ENCODE results near the gene TCF7L1. TPM values are rescaled to one million over a fixed set of nuclear protein-coding genes. Genes with fewer than 3 reads are reported as not detected.
"Not testable (repeated sequence)": the region's sequence is repeated elsewhere in the genome, so short reads cannot be mapped to it uniquely, and the experiment has no call there.

The TCF7L1 gene
- total RNA-seq, 1 donor from 2014 or later: 30.8 TPM

DNA sequence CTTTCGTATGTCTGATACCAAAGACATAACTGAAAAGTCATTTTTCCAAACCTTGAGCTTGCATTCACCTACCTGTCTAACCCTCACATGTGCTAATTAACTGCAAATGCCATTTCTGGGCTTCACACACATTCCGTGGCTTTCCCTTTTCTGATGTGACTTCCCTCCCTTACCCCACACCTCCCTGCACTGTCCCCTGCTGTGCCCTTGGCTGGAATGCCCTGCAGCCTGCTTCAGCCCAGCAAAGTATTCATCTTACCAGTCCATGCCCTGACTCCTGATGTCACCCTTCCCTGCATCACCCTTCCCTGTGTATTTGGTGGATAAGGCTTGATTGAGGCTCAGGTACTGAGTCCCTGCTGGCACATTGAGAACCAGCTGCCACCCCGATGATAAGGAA is 209.0 kb downstream of the TCF7L1 start:
- H3K79me2 ChIP-seq (ENCODE audit: insufficient read depth, low read length): no peaks in the 10 kb centered on the region
- TF ChIP-seq, protein P1, sequence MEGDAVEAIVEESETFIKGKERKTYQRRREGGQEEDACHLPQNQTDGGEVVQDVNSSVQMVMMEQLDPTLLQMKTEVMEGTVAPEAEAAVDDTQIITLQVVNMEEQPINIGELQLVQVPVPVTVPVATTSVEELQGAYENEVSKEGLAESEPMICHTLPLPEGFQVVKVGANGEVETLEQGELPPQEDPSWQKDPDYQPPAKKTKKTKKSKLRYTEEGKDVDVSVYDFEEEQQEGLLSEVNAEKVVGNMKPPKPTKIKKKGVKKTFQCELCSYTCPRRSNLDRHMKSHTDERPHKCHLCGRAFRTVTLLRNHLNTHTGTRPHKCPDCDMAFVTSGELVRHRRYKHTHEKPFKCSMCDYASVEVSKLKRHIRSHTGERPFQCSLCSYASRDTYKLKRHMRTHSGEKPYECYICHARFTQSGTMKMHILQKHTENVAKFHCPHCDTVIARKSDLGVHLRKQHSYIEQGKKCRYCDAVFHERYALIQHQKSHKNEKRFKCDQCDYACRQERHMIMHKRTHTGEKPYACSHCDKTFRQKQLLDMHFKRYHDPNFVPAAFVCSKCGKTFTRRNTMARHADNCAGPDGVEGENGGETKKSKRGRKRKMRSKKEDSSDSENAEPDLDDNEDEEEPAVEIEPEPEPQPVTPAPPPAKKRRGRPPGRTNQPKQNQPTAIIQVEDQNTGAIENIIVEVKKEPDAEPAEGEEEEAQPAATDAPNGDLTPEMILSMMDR (IDR thresholded peaks at IDR 0.05; ENCODE audit: insufficient read depth, low read depth, low read length): no peak
- no peak for TF ChIP-seq EZH2 (IDR thresholded peaks at IDR 0.05; ENCODE audit: insufficient read depth, low read length)
- H3K9me3 ChIP-seq (ENCODE audit: insufficient read depth, low read depth, low read length): no peaks in the 10 kb centered on the region
- no peak overlapping the region for H2AFZ ChIP-seq (ENCODE audit: low read depth, low read length)
- H3K4me2 ChIP-seq (ENCODE audit: low read length): no peak overlapping the region
- H3K27me3 ChIP-seq (ENCODE audit: insufficient read depth, low read length): peaks cover 4% of the 10 kb centered on the region
- H3K4me3 Mint-ChIP-seq (ENCODE audit: unreplicated experiment): no peak overlapping the region
- H3K36me3 Mint-ChIP-seq (ENCODE audit: low read depth, unreplicated experiment): peaks cover 17% of the 10 kb centered on the region
- H3K27ac Mint-ChIP-seq (ENCODE audit: unreplicated experiment): no peak overlapping the region
- H3K4me3 ChIP-seq (ENCODE audit: insufficient read depth, low read depth, low read length): no peak overlapping the region
- DNase-seq (ENCODE audit: low read depth): no peak
- FAIRE-seq: no peak
- no peaks in the 10 kb centered on the region for H3K9me3 Mint-ChIP-seq (ENCODE audit: unreplicated experiment)
- H3K27ac ChIP-seq (ENCODE audit: low read depth, low read length): no peak overlapping the region
- H3K4me1 Mint-ChIP-seq (ENCODE audit: low read depth, unreplicated experiment): peaks cover 5% of the 10 kb centered on the region
- no peaks in the 10 kb centered on the region for H3K27me3 Mint-ChIP-seq (ENCODE audit: low read depth, unreplicated experiment)
- H4K20me1 ChIP-seq (ENCODE audit: insufficient read depth, low read length): no peaks in the 10 kb centered on the region
- H3K9ac ChIP-seq (ENCODE audit: low read length): no peak overlapping the region
- H3K36me3 ChIP-seq (ENCODE audit: insufficient read depth, low read length): peaks cover 7% of the 10 kb centered on the region
- peaks cover 3% of the 10 kb centered on the region for H3K4me1 ChIP-seq (ENCODE audit: insufficient read depth, low read length)

DNA sequence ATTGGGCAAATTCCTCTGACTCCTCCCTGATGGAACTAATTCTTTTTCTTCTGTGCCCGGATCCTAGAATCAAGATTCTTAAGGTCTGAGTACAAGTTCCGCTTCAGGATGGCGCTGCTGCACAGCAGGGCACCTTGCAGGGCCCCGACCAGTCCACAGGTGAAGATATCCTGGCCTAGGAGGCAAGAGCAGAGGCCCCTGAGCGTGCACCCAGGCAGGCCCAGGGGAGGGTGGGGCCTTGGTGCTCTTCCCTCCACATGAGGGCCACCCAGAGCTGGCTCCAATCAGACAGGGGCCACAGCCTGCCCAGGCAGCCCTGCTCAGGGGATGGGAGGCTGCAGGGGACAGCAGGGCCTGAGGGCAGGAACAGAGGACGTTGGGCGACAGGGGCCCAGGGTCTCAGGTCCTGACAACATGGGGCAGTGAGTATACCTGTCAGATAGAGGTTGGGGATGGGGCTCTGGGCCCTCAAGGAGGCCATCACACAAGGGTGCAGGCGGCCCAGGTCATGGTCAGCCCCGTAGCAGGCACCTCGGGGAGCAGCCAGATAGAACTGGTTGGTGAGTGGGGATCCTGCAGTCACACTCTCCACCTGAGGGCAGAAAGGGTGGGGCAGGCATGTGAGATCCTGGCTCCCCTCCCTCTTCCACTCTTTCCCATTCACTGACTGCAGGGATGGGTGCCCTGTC is 210.2 kb downstream of the TCF7L1 start:
- not testable (repeated sequence) for H4K20me1 ChIP-seq (ENCODE audit: insufficient read depth, low read length); FAIRE-seq; H3K4me3 Mint-ChIP-seq (ENCODE audit: unreplicated experiment); H3K27me3 Mint-ChIP-seq (ENCODE audit: low read depth, unreplicated experiment); H3K4me1 Mint-ChIP-seq (ENCODE audit: low read depth, unreplicated experiment); H3K9me3 ChIP-seq (ENCODE audit: insufficient read depth, low read depth, low read length); H3K9ac ChIP-seq (ENCODE audit: low read length); H3K27me3 ChIP-seq (ENCODE audit: insufficient read depth, low read length); H3K36me3 ChIP-seq (ENCODE audit: insufficient read depth, low read length); H3K27ac Mint-ChIP-seq (ENCODE audit: unreplicated experiment); DNase-seq (ENCODE audit: low read depth); H3K4me2 ChIP-seq (ENCODE audit: low read length); H2AFZ ChIP-seq (ENCODE audit: low read depth, low read length); H3K4me1 ChIP-seq (ENCODE audit: insufficient read depth, low read length); H3K4me3 ChIP-seq (ENCODE audit: insufficient read depth, low read depth, low read length); H3K9me3 Mint-ChIP-seq (ENCODE audit: unreplicated experiment); H3K27ac ChIP-seq (ENCODE audit: low read depth, low read length); H3K79me2 ChIP-seq (ENCODE audit: insufficient read depth, low read length)
- H3K36me3 Mint-ChIP-seq (ENCODE audit: low read depth, unreplicated experiment): peaks cover 21% of the 10 kb centered on the region

DNA sequence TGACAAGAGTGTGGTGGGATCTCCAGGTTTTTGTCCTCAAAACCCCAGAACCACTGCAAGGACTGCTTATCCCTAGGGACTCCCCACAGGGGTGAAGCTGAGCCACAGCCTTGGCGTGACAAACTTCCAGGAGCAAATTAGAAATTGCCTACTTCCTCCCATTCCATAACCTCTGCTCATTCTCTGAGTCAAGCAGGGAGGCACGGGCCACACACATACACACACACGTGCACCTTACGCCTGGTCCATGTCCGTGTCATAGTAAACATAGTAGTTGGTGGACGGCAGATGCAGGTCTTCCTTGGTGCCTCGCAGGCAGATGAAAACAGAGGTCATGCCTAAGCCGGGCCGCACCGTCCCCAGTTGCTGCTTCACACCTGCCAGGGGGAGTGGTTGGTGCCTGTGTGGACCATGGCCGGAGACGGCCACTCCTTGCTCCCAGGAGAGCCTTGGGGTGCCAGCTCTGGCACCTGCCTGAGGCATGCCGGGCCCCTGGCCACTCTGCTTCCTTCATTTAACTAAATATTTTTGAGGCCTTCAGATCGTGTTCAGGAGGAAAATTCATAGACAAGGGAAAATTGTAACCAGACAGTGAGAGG is 211.3 kb downstream of the TCF7L1 start:
- Histone ChIP-seq H3K36me3 (ENCODE audit: insufficient read depth, low read length) (peaks cover 11% of the 10 kb centered on the region), H3K9me3 (ENCODE audit: insufficient read depth, low read depth, low read length) (no peaks in the 10 kb centered on the region), H3K27me3 (ENCODE audit: insufficient read depth, low read length) (no peaks in the 10 kb centered on the region), H3K4me2 (ENCODE audit: low read length) (no peak overlapping the region), H3K79me2 (ENCODE audit: insufficient read depth, low read length) (no peaks in the 10 kb centered on the region), H2AFZ (ENCODE audit: low read depth, low read length) (no peak overlapping the region), H3K27ac (ENCODE audit: low read depth, low read length) (no peak overlapping the region), H3K4me3 (ENCODE audit: insufficient read depth, low read depth, low read length) (no peak overlapping the region), H3K4me1 (ENCODE audit: insufficient read depth, low read length) (peaks cover 3% of the 10 kb centered on the region), H4K20me1 (ENCODE audit: insufficient read depth, low read length) (no peaks in the 10 kb centered on the region), H3K9ac (ENCODE audit: low read length) (no peak overlapping the region)
- H3K9me3 Mint-ChIP-seq (ENCODE audit: unreplicated experiment): no peaks in the 10 kb centered on the region
- H3K27ac Mint-ChIP-seq (ENCODE audit: unreplicated experiment): no peak overlapping the region
- DNase-seq (ENCODE audit: low read depth) (no peak), FAIRE-seq (no peak)
- H3K4me1 Mint-ChIP-seq (ENCODE audit: low read depth, unreplicated experiment): peaks cover 5% of the 10 kb centered on the region
- no peaks in the 10 kb centered on the region for H3K27me3 Mint-ChIP-seq (ENCODE audit: low read depth, unreplicated experiment)
- H3K36me3 Mint-ChIP-seq (ENCODE audit: low read depth, unreplicated experiment): peaks cover 23% of the 10 kb centered on the region
- H3K4me3 Mint-ChIP-seq (ENCODE audit: unreplicated experiment): no peak overlapping the region
- TF ChIP-seq, protein P1 (IDR thresholded peaks at IDR 0.05; ENCODE audit: insufficient read depth, low read depth, low read length): no peak
- no peak for TF ChIP-seq EZH2 (IDR thresholded peaks at IDR 0.05; ENCODE audit: insufficient read depth, low read length)

All from astrocyte (in vitro differentiated cells and primary cell).